Measurements from ENCODE around the gene CARD18.

DNA sequence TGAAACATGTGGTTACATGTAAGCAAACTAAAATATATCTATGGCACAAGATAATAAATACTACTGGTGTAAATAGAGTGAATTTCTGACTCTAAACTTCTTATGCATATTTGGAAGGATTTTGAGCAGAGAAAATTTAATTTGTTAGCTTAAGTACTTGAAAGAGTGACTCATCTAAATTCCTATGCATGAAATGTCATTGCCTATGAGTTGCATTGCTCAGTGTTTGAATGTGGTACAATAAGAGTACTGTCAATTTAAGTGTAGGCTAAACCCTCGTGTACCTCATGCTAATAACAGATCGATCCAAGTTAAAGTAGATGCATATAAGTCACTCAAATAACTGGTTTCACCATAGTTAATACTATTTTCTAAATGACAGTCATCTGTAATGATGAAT is 5.3 kb upstream of the CARD18 start:
- no peak for TF ChIP-seq CTCF (IDR thresholded peaks at IDR 0.05)
- TF ChIP-seq POLR2A (IDR thresholded peaks at IDR 0.05), result no peak
- no peak for TF ChIP-seq POLR2AphosphoS5 (IDR thresholded peaks at IDR 0.05)
- TF ChIP-seq EP300 (IDR thresholded peaks at IDR 0.05), result no peak

Data from suprapubic skin (tissue), 4 donors.